ENCODE data around the gene ARHGAP27. TPM values are rescaled to one million over a fixed set of nuclear protein-coding genes. Genes with fewer than 3 reads are reported as not detected.
A peak's percentile ranks its signal among the peaks of the same experiment; 100 is the strongest.
"Not testable (repeated sequence)": the region's sequence is repeated elsewhere in the genome, so short reads cannot be mapped to it uniquely, and the experiment has no call there.

The ARHGAP27 gene
- total RNA-seq, 1 donor from 2014 or later, result 1.0 TPM

DNA sequence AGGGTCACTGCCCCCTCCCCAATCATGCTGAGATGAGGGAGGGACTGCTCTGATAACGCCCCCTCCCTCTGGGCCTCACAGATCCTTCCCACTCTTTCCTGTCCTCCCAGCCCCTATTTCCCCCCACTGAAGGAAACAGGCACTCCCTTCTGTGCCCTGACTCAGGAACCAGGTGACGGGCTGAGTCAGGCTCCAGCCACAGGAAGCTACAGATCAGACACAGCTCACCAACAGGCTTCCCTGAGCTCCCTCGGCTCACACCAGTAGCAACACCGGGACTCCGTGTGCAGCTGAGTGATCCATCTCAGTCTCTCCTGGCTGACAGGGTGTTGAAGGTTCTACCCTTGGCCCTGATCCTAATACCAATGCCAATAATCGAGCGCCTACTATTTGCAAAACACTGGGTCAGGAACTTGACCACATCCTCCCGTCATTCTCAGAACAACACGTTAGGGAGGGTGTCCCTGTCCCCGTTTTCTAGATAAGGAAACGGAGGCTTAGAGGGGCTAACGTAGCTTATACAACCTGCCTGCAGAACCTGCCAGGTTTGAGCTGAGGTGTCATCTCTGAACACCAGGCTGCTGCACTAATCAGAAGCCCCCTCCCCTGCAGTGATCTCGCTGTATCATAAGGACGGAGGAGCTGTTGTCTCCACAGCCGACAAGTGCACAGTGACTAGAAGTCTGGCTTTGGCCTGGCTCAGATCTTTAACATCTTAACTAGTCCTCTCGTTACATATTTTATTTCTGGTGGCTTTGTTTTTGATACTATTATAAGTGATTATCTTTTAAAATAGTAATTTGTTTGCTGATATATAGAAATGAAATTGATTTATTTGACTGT, 13.5 kb upstream of the ARHGAP27 start:
- not testable (repeated sequence) for H3K9me3 ChIP-seq (ENCODE audit: low read depth); H3K36me3 ChIP-seq; H3K9ac ChIP-seq; H3K4me1 ChIP-seq; H3K27me3 ChIP-seq; H3K4me1 Mint-ChIP-seq; H3K9me3 Mint-ChIP-seq; H3K27ac ChIP-seq; DNase-seq (ENCODE audit: low spot score); H3K79me2 ChIP-seq (ENCODE audit: low read depth); H4K20me1 ChIP-seq (ENCODE audit: low read depth); H2AFZ ChIP-seq (replicated peaks); H3K4me3 ChIP-seq; H3F3A ChIP-seq (ENCODE audit: low read depth); H3K36me3 Mint-ChIP-seq; H3K4me2 ChIP-seq; H3K27me3 Mint-ChIP-seq (ENCODE audit: insufficient read depth, low read depth)
- H3K4me3 Mint-ChIP-seq, result peak overlapping the region; percentile 33
- peak overlapping the region; percentile 21 for H3K27ac Mint-ChIP-seq

DNA sequence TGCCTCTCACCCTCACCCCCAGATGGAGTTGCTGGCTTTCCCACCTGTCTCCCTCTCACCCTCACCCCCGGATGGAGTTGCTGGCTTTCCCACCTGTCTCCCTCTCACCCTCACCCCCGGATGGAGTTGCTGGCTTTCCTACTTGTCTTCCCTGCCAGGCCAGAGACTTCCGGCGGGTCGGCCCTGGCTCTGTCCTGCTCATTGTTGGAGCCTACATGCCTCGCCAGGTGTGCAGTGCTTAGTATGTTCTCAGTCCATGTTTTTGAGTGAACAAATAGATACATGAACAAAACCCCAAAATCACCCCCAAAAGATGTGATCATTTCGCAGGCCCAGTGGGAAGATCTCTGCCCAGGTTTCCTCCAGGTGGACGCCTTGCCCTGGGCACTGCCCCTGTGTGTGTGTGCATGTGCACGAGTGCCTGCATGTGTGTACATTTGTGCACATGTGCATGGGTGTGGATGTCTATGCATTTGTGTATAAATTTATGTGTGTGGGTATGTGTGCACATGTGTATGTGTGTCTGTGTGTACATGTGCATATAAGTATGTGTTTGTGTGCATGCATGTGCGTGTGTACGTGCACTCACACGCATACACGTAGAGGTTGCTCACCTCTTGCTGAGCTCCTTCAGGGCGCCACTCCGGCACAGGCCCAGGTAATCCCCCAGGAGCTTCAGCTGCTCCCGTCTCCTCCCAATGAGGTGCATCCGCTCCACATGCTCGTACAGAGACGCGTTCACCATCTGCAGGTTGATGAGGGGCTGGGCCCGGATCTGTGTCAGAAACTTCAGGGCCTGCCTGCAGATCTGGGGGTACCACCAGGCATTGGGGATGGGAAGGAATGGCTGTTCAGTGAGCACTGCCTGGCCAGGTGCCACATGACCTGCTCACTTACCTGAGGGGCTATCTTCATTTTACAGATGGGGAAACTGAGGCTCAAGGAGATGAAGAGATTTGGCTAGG, 12.5 kb upstream of the ARHGAP27 start:
- H3K9ac ChIP-seq; DNase-seq (ENCODE audit: low spot score); H4K20me1 ChIP-seq (ENCODE audit: low read depth); H3K4me3 Mint-ChIP-seq; H3K4me3 ChIP-seq; H3K27me3 Mint-ChIP-seq (ENCODE audit: insufficient read depth, low read depth); H3K4me2 ChIP-seq; H3K79me2 ChIP-seq (ENCODE audit: low read depth); H3K27me3 ChIP-seq; H2AFZ ChIP-seq (replicated peaks); H3K4me1 Mint-ChIP-seq; H3K36me3 ChIP-seq; H3K4me1 ChIP-seq; H3K36me3 Mint-ChIP-seq; H3K27ac ChIP-seq; H3K9me3 ChIP-seq (ENCODE audit: low read depth); H3F3A ChIP-seq (ENCODE audit: low read depth); H3K9me3 Mint-ChIP-seq: not testable (repeated sequence)
- peak overlapping the region; percentile 85 for H3K27ac Mint-ChIP-seq

DNA sequence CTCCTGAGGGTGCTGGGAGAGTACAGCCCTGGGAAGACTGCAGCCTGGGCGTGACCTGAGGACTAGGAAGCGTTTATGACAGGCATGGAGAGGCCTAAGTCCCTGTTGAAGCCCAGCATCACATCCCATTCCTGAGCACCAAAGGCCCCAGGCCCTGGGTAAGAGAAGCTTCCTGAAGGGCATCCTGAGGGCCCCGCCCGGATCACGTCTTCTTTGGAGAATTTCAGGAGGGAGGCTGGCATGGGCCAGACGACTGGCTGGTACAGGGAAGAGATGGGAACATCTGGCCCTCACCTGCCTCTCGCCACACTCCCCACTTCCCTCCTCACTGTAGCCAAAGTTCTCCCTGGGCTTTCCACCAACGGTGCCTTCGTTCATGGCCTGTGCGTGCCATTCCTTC, 11.6 kb upstream of the ARHGAP27 start:
- not testable (repeated sequence) for H3K4me2 ChIP-seq; H3K36me3 Mint-ChIP-seq; H3K27me3 Mint-ChIP-seq (ENCODE audit: insufficient read depth, low read depth); H3K27ac Mint-ChIP-seq; H4K20me1 ChIP-seq (ENCODE audit: low read depth); H3K27me3 ChIP-seq; H3K9ac ChIP-seq; H3K9me3 Mint-ChIP-seq; H3F3A ChIP-seq (ENCODE audit: low read depth); H2AFZ ChIP-seq (replicated peaks); H3K36me3 ChIP-seq; H3K27ac ChIP-seq; H3K4me3 ChIP-seq; DNase-seq (ENCODE audit: low spot score); H3K9me3 ChIP-seq (ENCODE audit: low read depth); H3K4me1 Mint-ChIP-seq; H3K4me1 ChIP-seq; H3K79me2 ChIP-seq (ENCODE audit: low read depth); H3K4me3 Mint-ChIP-seq

DNA sequence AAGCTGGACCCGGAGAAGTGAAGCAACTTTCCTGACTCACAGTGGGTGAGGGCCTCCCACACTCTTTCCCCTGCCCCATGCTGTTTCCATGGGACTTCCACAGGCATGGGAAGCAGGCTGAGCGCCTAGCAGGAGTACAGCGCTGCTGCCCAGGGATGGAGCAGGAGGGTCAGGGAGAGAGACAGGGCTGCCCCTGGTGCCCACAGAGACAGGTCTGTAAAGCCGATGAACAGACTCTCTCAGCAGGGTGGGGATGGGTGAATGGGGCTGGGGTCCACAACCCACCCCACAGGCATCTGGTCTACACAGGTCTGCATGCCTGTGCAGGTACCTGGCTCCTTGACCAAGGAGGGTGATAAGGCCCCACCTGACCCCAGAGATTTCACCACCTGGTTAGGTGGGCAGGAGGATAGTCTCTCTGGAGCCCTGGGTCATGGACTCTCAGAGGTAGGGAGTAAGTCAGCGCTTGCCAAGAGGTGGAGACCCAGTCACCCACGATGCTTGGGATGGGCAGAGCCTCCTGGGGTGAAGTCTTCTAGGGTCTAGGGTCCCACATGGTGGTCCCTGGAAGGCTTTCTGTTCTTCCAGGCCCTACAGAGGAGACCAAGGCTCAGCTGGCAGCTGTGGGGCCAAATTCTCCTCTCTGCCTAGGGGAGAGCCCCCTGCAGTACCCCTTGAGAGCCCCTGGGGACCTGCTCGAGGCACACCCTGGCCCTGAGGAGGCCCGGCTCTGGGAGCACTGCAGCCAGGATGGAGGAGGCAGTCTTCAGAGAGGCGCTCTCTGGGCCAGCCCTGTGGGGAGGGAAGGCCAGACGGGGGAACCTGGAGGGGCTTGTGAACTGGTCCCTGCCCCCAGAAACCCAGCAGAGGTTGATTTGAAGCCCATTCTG, 10.9 kb upstream of the ARHGAP27 start:
- not testable (repeated sequence) for H3K27ac Mint-ChIP-seq; H3K36me3 Mint-ChIP-seq; H3K9me3 ChIP-seq (ENCODE audit: low read depth); H3K9ac ChIP-seq; H3K9me3 Mint-ChIP-seq; H3K4me1 ChIP-seq; H3K4me1 Mint-ChIP-seq; H3K79me2 ChIP-seq (ENCODE audit: low read depth); H3K4me3 Mint-ChIP-seq; H3K36me3 ChIP-seq; H3F3A ChIP-seq (ENCODE audit: low read depth); H2AFZ ChIP-seq (replicated peaks); H3K27ac ChIP-seq; DNase-seq (ENCODE audit: low spot score); H3K4me2 ChIP-seq; H3K27me3 Mint-ChIP-seq (ENCODE audit: insufficient read depth, low read depth); H3K27me3 ChIP-seq; H3K4me3 ChIP-seq; H4K20me1 ChIP-seq (ENCODE audit: low read depth)
